Smooth muscle cell (in vitro differentiated cells): ENCODE data around the gene ACSL3. TPM values are rescaled to one million over a fixed set of nuclear protein-coding genes. Genes with fewer than 3 reads are reported as not detected.
A peak's percentile ranks its signal among the peaks of the same experiment; 100 is the strongest.

Experiments used
- DNase-seq: peaks from one replicate; lab custom pipeline; 2025; ENCODE audit not compliant: unreplicated experiment; lab: John Stamatoyannopoulos, UW
- H2AFZ ChIP-seq: fragments of 200-600 bp; sonication (generic); 2 replicates; pipeline ENCODE4 v1.6.0; 2016; ENCODE audit warnings: antibody characterized with exemption, low read depth, mild to moderate bottlenecking
- H3F3A ChIP-seq: fragments of 200-600 bp; sonication (generic); 2 replicates; pipeline ENCODE4 v1.6.0; 2017; ENCODE audit warnings: antibody characterized with exemption, low read depth
- H3K27ac ChIP-seq: fragments of 200-600 bp; sonication (generic); 2 replicates; pipeline ENCODE4 v1.5.1; 2016; ENCODE audit warnings: low read depth, mild to moderate bottlenecking
- H3K27me3 ChIP-seq: fragments of 200-600 bp; sonication (generic); 2 replicates; pipeline ENCODE4 v1.6.1; 2016; ENCODE audit warnings: low read depth, mild to moderate bottlenecking
- H3K36me3 ChIP-seq: fragments of 200-600 bp; sonication (generic); 2 replicates; pipeline ENCODE4 v1.5.1; 2016; ENCODE audit warnings: low read depth
- H3K4me1 ChIP-seq: fragments of 200-600 bp; sonication (generic); 2 replicates; pipeline ENCODE4 v1.5.1; 2016; ENCODE audit warnings: low read depth
- H3K4me2 ChIP-seq: fragments of 200-600 bp; sonication (generic); 2 replicates; pipeline ENCODE4 v1.6.0; 2016; ENCODE audit warnings: mild to moderate bottlenecking
- H3K4me3 ChIP-seq: fragments of 200-600 bp; sonication (generic); 2 replicates; pipeline ENCODE4 v1.5.1; 2016; ENCODE audit warnings: mild to moderate bottlenecking
- H3K79me2 ChIP-seq: fragments of 200-600 bp; sonication (generic); 2 replicates; pipeline ENCODE4 v1.6.0; 2016; ENCODE audit warnings: low read depth, mild to moderate bottlenecking
- H3K9ac ChIP-seq: fragments of 200-600 bp; sonication (generic); 2 replicates; pipeline ENCODE4 v1.6.0; 2016; ENCODE audit warnings: low read depth
- H3K9me3 ChIP-seq: fragments of 200-600 bp; sonication (generic); replicated peaks from 2 replicates; pipeline ENCODE4 v1.5.1; 2016; ENCODE audit warnings: low read depth
- H4K20me1 ChIP-seq: fragments of 200-600 bp; sonication (generic); 2 replicates; pipeline ENCODE4 v1.6.0; 2016; ENCODE audit warnings: low read depth
- WGBS: methylation state at CpG from one replicate; pipeline ENCODE4 v1.1.7; 2016; ENCODE audit warnings: low lambda C conversion rate; 5-methylcytosine and 5-hydroxymethylcytosine counted together
- polyA plus RNA-seq: library from polyadenylated mRNA; unstranded; fragments of >200 nt; fragmentation: Nextera tagmentation; extraction: Ambion mirVana; gene quantifications from 2 replicates; pipeline ENCODE4 v1.2.1, GENCODE V29; 2016
- total RNA-seq: library from RNA; depleted of rRNA; stranded (reverse); fragments of >200 nt; gene quantifications from 2 replicates; pipeline ENCODE4 v1.2.3, GENCODE V29; 2014
- TF ChIP-seq, protein P1 (sequence below): fragments of 200-600 bp; sonication (generic); IDR thresholded peaks from 2 replicates; pipeline ENCODE4 v1.5.1; 2017; ENCODE audit warnings: borderline replicate concordance, mild to moderate bottlenecking, antibody characterized with exemption; ENCODE audit not compliant: insufficient read depth, poor library complexity, severe bottlenecking

Gene ACSL3
- total and polyA plus RNA-seq, 2 experiments from 2014 or later = 111 to 183 TPM

DNA sequence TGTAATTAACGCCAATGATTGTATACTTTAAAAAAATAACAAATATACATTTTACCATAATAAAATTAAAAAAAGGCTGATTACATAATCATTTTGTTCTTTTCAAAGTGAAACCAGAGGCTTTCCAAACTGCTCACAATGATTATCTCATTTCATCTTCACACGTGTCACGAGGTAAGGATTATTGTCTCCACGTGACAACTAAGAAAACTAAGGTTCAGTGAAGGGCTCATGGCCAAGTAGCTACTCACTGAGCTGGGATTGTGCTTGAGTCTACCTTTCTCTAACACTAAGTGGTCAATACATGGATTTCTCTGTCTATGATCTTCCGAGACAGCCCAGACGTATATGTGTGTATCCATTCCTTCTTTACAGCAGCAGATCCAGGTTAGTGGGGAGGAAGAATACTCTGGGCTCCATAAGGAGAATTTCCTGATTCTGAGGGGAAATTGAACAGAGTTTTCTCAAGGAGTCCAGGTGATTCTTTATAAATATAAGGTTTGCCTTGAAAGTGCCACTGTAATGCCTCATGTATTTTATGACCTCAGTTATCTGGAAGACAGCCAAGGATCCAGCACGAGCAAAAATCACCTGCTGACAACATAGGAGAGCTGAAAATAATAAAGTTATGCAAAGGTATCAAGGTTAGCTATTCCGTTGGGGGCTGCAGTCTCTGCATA lies 25.6 kb upstream of the ACSL3 start:
- Histone ChIP-seq H2AFZ (no peak overlapping the region), H4K20me1 (no peaks in the 10 kb centered on the region), H3F3A (no peaks in the 10 kb centered on the region), H3K9ac (no peak overlapping the region), H3K27ac (no peak overlapping the region), H3K36me3 (no peaks in the 10 kb centered on the region), H3K9me3 (no peaks in the 10 kb centered on the region), H3K4me1 (no peaks in the 10 kb centered on the region), H3K4me2 (no peak overlapping the region), H3K79me2 (no peaks in the 10 kb centered on the region), H3K4me3 (no peak overlapping the region), H3K27me3 (no peaks in the 10 kb centered on the region)
- TF ChIP-seq, protein P1, sequence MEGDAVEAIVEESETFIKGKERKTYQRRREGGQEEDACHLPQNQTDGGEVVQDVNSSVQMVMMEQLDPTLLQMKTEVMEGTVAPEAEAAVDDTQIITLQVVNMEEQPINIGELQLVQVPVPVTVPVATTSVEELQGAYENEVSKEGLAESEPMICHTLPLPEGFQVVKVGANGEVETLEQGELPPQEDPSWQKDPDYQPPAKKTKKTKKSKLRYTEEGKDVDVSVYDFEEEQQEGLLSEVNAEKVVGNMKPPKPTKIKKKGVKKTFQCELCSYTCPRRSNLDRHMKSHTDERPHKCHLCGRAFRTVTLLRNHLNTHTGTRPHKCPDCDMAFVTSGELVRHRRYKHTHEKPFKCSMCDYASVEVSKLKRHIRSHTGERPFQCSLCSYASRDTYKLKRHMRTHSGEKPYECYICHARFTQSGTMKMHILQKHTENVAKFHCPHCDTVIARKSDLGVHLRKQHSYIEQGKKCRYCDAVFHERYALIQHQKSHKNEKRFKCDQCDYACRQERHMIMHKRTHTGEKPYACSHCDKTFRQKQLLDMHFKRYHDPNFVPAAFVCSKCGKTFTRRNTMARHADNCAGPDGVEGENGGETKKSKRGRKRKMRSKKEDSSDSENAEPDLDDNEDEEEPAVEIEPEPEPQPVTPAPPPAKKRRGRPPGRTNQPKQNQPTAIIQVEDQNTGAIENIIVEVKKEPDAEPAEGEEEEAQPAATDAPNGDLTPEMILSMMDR = no peak
- DNase-seq = no peak
- 77% methylated on average over 8 of the region's 8 CpGs for WGBS

DNA sequence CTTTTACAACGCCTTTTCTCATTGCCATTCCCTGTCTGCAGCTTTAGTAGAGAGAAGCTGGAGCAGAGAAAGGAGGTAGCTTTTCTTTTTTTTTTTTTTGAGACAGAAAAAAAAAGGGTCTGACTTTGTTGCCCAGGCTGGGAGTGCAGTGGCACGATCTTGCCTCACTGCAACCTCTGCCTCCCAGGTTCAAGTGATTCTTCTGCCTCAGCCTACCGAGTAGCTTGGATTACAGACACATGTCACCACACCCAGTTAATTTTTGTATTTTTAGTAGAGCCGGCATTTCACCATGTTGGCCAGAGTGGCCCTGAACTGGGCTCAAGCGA lies 25.0 kb upstream of the ACSL3 start:
- TF ChIP-seq, protein P1 = no peak
- no peak for DNase-seq
- no peaks in the 10 kb centered on the region for H3K4me1 ChIP-seq
- H3K9ac ChIP-seq = no peak overlapping the region
- H3K4me2 ChIP-seq = no peak overlapping the region
- 93% methylated on average over 5 of the region's 5 CpGs for WGBS
- H3K9me3 ChIP-seq = no peaks in the 10 kb centered on the region
- H3F3A ChIP-seq = no peaks in the 10 kb centered on the region
- H3K27me3 ChIP-seq = no peaks in the 10 kb centered on the region
- H3K27ac ChIP-seq = no peak overlapping the region
- H4K20me1 ChIP-seq = no peaks in the 10 kb centered on the region
- no peak overlapping the region for H3K4me3 ChIP-seq
- no peaks in the 10 kb centered on the region for H3K79me2 ChIP-seq
- no peaks in the 10 kb centered on the region for H3K36me3 ChIP-seq
- H2AFZ ChIP-seq = no peak overlapping the region

DNA sequence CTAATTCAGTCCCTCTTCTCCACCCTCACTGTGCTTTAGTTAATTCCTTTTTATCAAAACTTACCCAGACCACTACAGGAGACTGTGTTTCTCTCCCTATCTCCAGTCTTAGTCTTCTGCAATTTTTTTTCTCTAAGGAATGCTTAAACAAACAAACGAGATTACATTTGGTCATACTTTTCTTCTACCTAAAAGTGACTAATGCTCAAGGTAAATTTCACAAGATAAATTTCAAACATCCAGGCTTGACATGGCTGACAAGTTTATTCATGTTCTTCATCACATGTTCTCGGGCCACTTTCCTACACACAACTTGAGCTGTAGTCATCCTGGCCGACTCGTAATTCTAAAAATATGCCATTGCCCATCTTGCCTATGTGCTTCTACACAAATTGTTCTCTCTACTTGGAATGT lies 23.2 kb upstream of the ACSL3 start:
- peak overlapping the region; percentile 27 for H2AFZ ChIP-seq
- no peaks in the 10 kb centered on the region for H3K27me3 ChIP-seq
- H3K36me3 ChIP-seq = no peaks in the 10 kb centered on the region
- no peaks in the 10 kb centered on the region for H3K4me1 ChIP-seq
- no peak for DNase-seq
- no peaks in the 10 kb centered on the region for H4K20me1 ChIP-seq
- H3K9me3 ChIP-seq = no peaks in the 10 kb centered on the region
- H3K9ac ChIP-seq = no peak overlapping the region
- H3K27ac ChIP-seq = peak overlapping the region; percentile 66
- TF ChIP-seq, protein P1 = no peak
- H3K4me2 ChIP-seq = no peak overlapping the region
- no peak overlapping the region for H3K4me3 ChIP-seq
- H3K79me2 ChIP-seq = no peaks in the 10 kb centered on the region
- 69% methylated on average over 4 of the region's 4 CpGs for WGBS
- peaks cover 5% of the 10 kb centered on the region for H3F3A ChIP-seq
